WTC11 (cell line): Measurements from ENCODE around the gene CLIC1. TPM values are rescaled to one million over a fixed set of nuclear protein-coding genes. Genes with fewer than 3 reads are reported as not detected.

ENCODE experiments used
- ATAC-seq: fragments of 200-7000 bp; cut with Tn5 transposase; 2 replicates; pipeline ENCODE4 v1.10.0; 2021; ENCODE audit warnings: mild to moderate bottlenecking, moderate library complexity
- CTCF ChIA-PET: fragments of 300-600 bp; sonication (Branson Sonifier 250); formaldehyde crosslinking; loops from one replicate; lab custom pipeline; 2021; ENCODE audit warnings: antibody characterized with exemption; lab: Charles Lee
- POLR2A ChIA-PET: fragments of 350-600 bp; sonication (Branson Sonifier 250); formaldehyde crosslinking; loops from one replicate; lab custom pipeline; 2021; ENCODE audit warnings: antibody characterized with exemption; lab: Charles Lee
- DNase-seq: peaks from one replicate; pipeline ENCODE4 v3.0.0; 2021; ENCODE audit warnings: low spot score
- H3K27ac Mint-ChIP-seq: 2 replicates; pipeline ENCODE4 v1.8.0; 2021; ENCODE audit warnings: mixed read lengths
- H3K27me3 Mint-ChIP-seq: 2 replicates; pipeline ENCODE4 v1.8.0; 2021; ENCODE audit warnings: low read depth, mild to moderate bottlenecking, moderate library complexity, mixed read lengths
- H3K36me3 Mint-ChIP-seq: 2 replicates; pipeline ENCODE4 v1.8.0; 2021; ENCODE audit warnings: mixed read lengths
- H3K4me1 Mint-ChIP-seq: 2 replicates; pipeline ENCODE4 v1.8.0; 2022; ENCODE audit warnings: mixed read lengths
- H3K4me3 Mint-ChIP-seq: 2 replicates; pipeline ENCODE4 v1.8.0; 2021; ENCODE audit warnings: mild to moderate bottlenecking, moderate library complexity, mixed read lengths
- H3K9me3 Mint-ChIP-seq: 2 replicates; pipeline ENCODE4 v1.8.0; 2021; ENCODE audit warnings: mixed read lengths
- ATF1 ChIP-seq: sonication (generic); formaldehyde crosslinking; IDR thresholded peaks from 2 replicates; pipeline ENCODE4 v1.8.1; 2023; ENCODE audit warnings: mild to moderate bottlenecking, moderate library complexity, missing genetic modification reagents
- ATF2 ChIP-seq: sonication (generic); formaldehyde crosslinking; IDR thresholded peaks from 2 replicates; pipeline ENCODE4 v1.8.1; 2022; ENCODE audit warnings: low read depth, missing genetic modification reagents, borderline replicate concordance
- CDX4 ChIP-seq: fragments of 250-450 bp; sonication (Bioruptor Pico); IDR thresholded peaks from 2 replicates; pipeline ENCODE4 v1.9.0; 2021; ENCODE audit warnings: moderate library complexity, mild to moderate bottlenecking, inconsistent platforms, borderline replicate concordance
- GTF2I ChIP-seq: fragments of 250-450 bp; sonication (Bioruptor Pico); conservative IDR thresholded peaks from 2 replicates; pipeline ENCODE4 v1.4.0; 2021; ENCODE audit warnings: mild to moderate bottlenecking
- HMGXB4 ChIP-seq: sonication (generic); formaldehyde crosslinking; IDR thresholded peaks from 2 replicates; pipeline ENCODE4 v1.8.1; 2023; ENCODE audit warnings: mild to moderate bottlenecking, moderate library complexity, missing genetic modification reagents
- MYBL2 ChIP-seq: sonication (generic); formaldehyde crosslinking; IDR thresholded peaks from 2 replicates; pipeline ENCODE4 v1.8.1; 2023; ENCODE audit warnings: mild to moderate bottlenecking, moderate library complexity, missing genetic modification reagents
- NFATC4 ChIP-seq: fragments of 250-450 bp; sonication (Bioruptor Pico); IDR thresholded peaks from 2 replicates; pipeline ENCODE4 v1.9.0; 2021; ENCODE audit warnings: mild to moderate bottlenecking
- NR2C2 ChIP-seq: sonication (generic); formaldehyde crosslinking; IDR thresholded peaks from 2 replicates; pipeline ENCODE4 v1.8.0; 2022; ENCODE audit warnings: mild to moderate bottlenecking, missing genetic modification reagents
- NR3C1 ChIP-seq: sonication (generic); formaldehyde crosslinking; conservative IDR thresholded peaks from 2 replicates; pipeline ENCODE4 v1.8.1; 2023; ENCODE audit warnings: low read depth, mild to moderate bottlenecking, missing genetic modification reagents
- PRDM15 ChIP-seq: sonication (generic); formaldehyde crosslinking; IDR thresholded peaks from 2 replicates; pipeline ENCODE4 v1.8.0; 2022; ENCODE audit warnings: missing genetic modification reagents
- ZNF512 ChIP-seq: sonication (generic); formaldehyde crosslinking; IDR thresholded peaks from 2 replicates; pipeline ENCODE4 v1.8.1; 2022; ENCODE audit warnings: missing genetic modification reagents, borderline replicate concordance
- ZSCAN18 ChIP-seq: fragments of 250-450 bp; sonication (Bioruptor Pico); IDR thresholded peaks from 2 replicates; pipeline ENCODE4 v2.1.2; 2022; ENCODE audit warnings: mild to moderate bottlenecking, moderate library complexity
- total RNA-seq: library from RNA; stranded (reverse); gene quantifications from 3 replicates; pipeline ENCODE4 v1.2.3, GENCODE V29; 2021
- TF ChIP-seq, protein P1 (sequence below): sonication (generic); formaldehyde crosslinking; IDR thresholded peaks from 2 replicates; pipeline ENCODE4 v1.8.0; 2023; ENCODE audit warnings: missing genetic modification reagents, mild to moderate bottlenecking, borderline replicate concordance
- TF ChIP-seq, protein P2 (sequence below): sonication (generic); formaldehyde crosslinking; IDR thresholded peaks from 2 replicates; pipeline ENCODE4 v1.8.0; 2022; ENCODE audit warnings: mild to moderate bottlenecking, missing genetic modification reagents

Gene CLIC1
- total RNA-seq, 1 experiment from 2014 or later, result 244 TPM

DNA sequence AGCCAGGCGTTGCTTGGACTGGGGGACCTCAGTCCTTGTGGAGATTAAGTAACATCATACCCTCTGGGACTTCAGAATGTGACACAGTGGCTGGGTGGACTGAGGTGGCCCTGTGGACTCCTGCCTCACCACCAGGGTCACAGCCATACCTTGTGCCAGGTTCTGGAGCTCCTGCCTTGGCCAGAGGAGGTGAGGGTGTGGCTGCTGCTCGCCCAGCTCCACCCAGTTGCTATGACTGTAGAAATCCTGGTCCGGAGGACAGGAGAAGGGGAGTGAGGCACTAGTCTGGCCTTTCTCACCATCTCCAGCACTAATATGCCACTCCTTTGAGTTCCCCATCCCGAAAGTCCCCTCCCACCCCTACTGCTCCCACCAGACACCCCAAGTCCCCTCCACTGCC lies 38.9 kb upstream of the CLIC1 start:
- POLR2A ChIA-PET, result interaction anchor here (1.2 kb wide), 1 partner anchor 16 kb away, joined by 3 read pairs; no protein-coding TSS in a partner anchor
- DNase-seq, result no peak
- TF ChIP-seq PRDM15 (CRISPR knock-in tag) (peak; percentile 54; the same call in 1 of the 2 replicates), ATF2 (no peak)
- ATAC-seq, result no peak
- Mint-ChIP-seq H3K9me3 (no peaks in the 10 kb centered on the region), H3K4me3 (no peak overlapping the region), H3K27ac (peak overlapping the region; percentile 36; the same call in 1 of the 2 replicates), H3K27me3 (no peaks in the 10 kb centered on the region), H3K36me3 (peaks cover under 1% of the 10 kb centered on the region; the same call in 1 of the 2 replicates), H3K4me1 (0 out of 2 replicates have a peak, but pooled peaks cover 2% of the 10 kb centered on the region)
- CTCF ChIA-PET, result interaction anchor here (0.8 to 3.0 kb wide), 8 partner anchors 9 to 94 kb away, joined by 3 to 16 read pairs (median 6); partner anchors contain the start of genes DDAH2, HSPA1B, LY6G5C and VARS1

DNA sequence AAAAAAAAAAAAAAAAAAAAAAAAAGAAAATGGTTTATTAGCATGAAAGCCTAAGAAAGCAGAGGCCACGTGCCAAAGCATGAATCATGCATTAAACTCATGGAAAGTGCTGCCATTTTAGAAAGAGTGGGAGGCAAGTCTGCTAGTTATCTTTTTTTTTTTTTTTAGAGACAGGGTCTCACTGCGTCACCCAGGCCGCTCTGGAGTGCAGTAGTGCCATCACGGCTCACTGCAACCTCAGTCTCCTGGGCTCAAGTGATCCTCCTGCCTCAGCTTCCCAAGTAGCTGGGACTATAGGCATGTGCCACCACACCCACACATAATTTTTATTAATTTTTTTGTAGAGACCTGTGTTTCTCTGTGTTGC lies 35.6 kb upstream of the CLIC1 start:
- H3K27me3 Mint-ChIP-seq, result no peaks in the 10 kb centered on the region; the same call in 1 of the 2 replicates
- TF ChIP-seq NFATC4 (CRISPR knock-in tag) (no peak), MYBL2 (CRISPR knock-in tag) (no peak), ZNF512 (no peak), HMGXB4 (no peak), ATF1 (no peak), ZSCAN18 (CRISPR knock-in tag) (no peak), CDX4 (CRISPR knock-in tag) (no peak), NR3C1 (CRISPR knock-in tag) (no peak), NR2C2 (CRISPR knock-in tag) (no peak), GTF2I (CRISPR knock-in tag) (no peak)
- TF ChIP-seq, protein P1, sequence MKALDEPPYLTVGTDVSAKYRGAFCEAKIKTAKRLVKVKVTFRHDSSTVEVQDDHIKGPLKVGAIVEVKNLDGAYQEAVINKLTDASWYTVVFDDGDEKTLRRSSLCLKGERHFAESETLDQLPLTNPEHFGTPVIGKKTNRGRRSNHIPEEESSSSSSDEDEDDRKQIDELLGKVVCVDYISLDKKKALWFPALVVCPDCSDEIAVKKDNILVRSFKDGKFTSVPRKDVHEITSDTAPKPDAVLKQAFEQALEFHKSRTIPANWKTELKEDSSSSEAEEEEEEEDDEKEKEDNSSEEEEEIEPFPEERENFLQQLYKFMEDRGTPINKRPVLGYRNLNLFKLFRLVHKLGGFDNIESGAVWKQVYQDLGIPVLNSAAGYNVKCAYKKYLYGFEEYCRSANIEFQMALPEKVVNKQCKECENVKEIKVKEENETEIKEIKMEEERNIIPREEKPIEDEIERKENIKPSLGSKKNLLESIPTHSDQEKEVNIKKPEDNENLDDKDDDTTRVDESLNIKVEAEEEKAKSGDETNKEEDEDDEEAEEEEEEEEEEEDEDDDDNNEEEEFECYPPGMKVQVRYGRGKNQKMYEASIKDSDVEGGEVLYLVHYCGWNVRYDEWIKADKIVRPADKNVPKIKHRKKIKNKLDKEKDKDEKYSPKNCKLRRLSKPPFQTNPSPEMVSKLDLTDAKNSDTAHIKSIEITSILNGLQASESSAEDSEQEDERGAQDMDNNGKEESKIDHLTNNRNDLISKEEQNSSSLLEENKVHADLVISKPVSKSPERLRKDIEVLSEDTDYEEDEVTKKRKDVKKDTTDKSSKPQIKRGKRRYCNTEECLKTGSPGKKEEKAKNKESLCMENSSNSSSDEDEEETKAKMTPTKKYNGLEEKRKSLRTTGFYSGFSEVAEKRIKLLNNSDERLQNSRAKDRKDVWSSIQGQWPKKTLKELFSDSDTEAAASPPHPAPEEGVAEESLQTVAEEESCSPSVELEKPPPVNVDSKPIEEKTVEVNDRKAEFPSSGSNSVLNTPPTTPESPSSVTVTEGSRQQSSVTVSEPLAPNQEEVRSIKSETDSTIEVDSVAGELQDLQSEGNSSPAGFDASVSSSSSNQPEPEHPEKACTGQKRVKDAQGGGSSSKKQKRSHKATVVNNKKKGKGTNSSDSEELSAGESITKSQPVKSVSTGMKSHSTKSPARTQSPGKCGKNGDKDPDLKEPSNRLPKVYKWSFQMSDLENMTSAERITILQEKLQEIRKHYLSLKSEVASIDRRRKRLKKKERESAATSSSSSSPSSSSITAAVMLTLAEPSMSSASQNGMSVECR, result no peak
- TF ChIP-seq, protein P2, sequence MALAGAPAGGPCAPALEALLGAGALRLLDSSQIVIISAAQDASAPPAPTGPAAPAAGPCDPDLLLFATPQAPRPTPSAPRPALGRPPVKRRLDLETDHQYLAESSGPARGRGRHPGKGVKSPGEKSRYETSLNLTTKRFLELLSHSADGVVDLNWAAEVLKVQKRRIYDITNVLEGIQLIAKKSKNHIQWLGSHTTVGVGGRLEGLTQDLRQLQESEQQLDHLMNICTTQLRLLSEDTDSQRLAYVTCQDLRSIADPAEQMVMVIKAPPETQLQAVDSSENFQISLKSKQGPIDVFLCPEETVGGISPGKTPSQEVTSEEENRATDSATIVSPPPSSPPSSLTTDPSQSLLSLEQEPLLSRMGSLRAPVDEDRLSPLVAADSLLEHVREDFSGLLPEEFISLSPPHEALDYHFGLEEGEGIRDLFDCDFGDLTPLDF (CRISPR knock-in tag), result no peak
- ATAC-seq (no peak), DNase-seq (no peak)
- H3K4me3 Mint-ChIP-seq, result no peak overlapping the region
- no peak overlapping the region for H3K27ac Mint-ChIP-seq
- ChIA-PET CTCF (interaction anchor here (1.4 to 3.0 kb wide), 7 partner anchors 19 to 111 kb away, joined by 3 to 16 read pairs (median 13); partner anchors contain the start of genes HSPA1B, LSM2, MSH5 and NEU1), POLR2A (interaction anchor here (0.7 kb wide), 1 partner anchor 61 kb away, joined by 6 read pairs; no protein-coding TSS in a partner anchor)
- H3K4me1 Mint-ChIP-seq, result 0 out of 2 replicates have a peak, but pooled peaks cover 2% of the 10 kb centered on the region
- no peaks in the 10 kb centered on the region for H3K36me3 Mint-ChIP-seq
- H3K9me3 Mint-ChIP-seq, result no peaks in the 10 kb centered on the region
